Measurements from ENCODE around the gene TMUB2. TPM values are rescaled to one million over a fixed set of nuclear protein-coding genes. Genes with fewer than 3 reads are reported as not detected.

The TMUB2 gene
- total and polyA plus RNA-seq, 12 donors: 16.3 to 37.2 (median 20.1) TPM

DNA sequence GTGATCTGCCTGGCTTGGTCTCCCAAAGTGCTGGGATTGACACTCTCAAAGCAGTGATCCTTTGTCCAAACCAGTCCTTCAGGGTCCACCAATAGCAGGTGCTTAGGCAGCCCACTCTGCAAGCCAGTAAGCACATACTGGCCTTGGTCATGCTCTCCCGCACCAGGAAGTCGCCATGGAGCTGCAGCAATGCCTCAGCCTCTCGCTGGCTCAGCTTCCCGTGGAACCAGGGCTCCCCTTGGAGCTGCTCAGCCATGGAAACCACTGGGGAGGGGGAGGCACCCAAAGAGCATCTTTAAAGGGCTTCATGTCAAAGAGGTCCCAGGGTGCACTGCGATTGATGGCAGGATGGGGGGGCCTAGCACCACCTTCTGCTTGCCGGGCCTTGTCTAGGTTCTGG, 42.3 kb downstream of the TMUB2 start:
- Histone ChIP-seq H3K9me3 (no peaks in the 10 kb centered on the region), H3K4me1 (peaks cover 0 to 21% (median 2%) of the 10 kb centered on the region in 9 donors), H3K36me3 (no peaks in the 10 kb centered on the region), H3K27ac (no peak overlapping the region), H3K4me3 (no peak overlapping the region), H3K27me3 (no peaks in the 10 kb centered on the region)
- ATAC-seq: no peak
- TF ChIP-seq, protein P1, sequence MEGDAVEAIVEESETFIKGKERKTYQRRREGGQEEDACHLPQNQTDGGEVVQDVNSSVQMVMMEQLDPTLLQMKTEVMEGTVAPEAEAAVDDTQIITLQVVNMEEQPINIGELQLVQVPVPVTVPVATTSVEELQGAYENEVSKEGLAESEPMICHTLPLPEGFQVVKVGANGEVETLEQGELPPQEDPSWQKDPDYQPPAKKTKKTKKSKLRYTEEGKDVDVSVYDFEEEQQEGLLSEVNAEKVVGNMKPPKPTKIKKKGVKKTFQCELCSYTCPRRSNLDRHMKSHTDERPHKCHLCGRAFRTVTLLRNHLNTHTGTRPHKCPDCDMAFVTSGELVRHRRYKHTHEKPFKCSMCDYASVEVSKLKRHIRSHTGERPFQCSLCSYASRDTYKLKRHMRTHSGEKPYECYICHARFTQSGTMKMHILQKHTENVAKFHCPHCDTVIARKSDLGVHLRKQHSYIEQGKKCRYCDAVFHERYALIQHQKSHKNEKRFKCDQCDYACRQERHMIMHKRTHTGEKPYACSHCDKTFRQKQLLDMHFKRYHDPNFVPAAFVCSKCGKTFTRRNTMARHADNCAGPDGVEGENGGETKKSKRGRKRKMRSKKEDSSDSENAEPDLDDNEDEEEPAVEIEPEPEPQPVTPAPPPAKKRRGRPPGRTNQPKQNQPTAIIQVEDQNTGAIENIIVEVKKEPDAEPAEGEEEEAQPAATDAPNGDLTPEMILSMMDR (IDR thresholded peaks at IDR 0.05): no peak
- 89 to 92% methylated on average over 6 of the region's 6 CpGs for WGBS, 2 donors
- intact Hi-C loops (cut with DNase I): loop anchor here in 2 of 10 donors (5.0 to 10.0 kb wide), 2 partner anchors 46 to 78 kb away; partner anchors contain the start of gene RUNDC3A (in 1 of the 2)
- DNase-seq: no peak

DNA sequence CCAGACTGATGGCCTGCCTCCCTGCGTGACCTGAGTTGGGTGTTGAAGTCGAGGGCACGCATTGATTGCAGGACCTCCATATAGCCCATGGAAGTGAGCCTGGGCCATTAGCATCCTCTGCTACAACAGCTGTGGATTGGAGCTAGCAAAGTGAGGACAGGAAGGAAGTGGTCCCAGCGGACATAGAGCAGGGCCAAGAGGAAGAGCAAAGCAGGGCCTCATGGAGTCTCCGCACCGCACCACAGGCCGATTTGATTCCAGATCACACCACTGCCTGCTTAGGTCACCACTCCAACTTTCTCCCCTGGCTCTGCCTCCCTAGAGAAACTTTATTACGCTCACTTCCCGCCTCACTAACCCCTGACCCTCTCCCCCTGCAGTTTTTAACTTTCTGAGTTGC, 43.4 kb downstream of the TMUB2 start:
- H3K4me1 ChIP-seq: peaks cover 0 to 18% (median 6%) of the 10 kb centered on the region in 9 donors
- no peaks in the 10 kb centered on the region for H3K9me3 ChIP-seq
- no peak overlapping the region for H3K4me3 ChIP-seq
- TF ChIP-seq, protein P1 (IDR thresholded peaks at IDR 0.05): no peak
- no peaks in the 10 kb centered on the region for H3K36me3 ChIP-seq
- peak in 1 of 2 donors; percentile 38 for DNase-seq
- intact Hi-C loops (cut with DNase I): loop anchor here in 2 of 10 donors (5.0 kb wide), 1 partner anchor 47 kb away; no protein-coding TSS in a partner anchor
- H3K27ac ChIP-seq: peak overlapping the region in 3 of 10 donors; percentile 5 to 31 (median 9)
- H3K27me3 ChIP-seq: no peaks in the 10 kb centered on the region
- ATAC-seq: peak in 7 of 8 donors; percentile 21 to 76 (median 62)
- 49 to 52% methylated on average over 9 of the region's 9 CpGs for WGBS, 2 donors

DNA sequence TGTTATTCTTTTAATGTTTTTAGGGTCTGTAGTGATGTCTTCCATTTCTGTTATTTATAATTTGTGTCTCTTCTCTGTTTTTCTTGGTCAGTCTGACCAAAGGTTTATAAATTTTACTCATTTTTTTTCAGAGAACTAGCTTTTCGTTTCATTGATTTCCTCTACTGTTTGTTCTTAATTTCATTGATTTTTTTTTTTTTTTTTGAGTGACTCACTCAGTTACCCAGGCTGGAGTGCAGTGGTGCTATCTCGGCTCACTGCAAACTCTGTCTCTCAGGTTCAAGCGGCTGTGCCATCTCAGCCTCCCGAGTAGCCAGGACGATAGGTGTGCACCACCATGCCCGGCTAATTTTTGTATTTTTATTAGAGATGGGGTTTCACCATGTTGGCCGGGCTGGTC, 45.3 kb downstream of the TMUB2 start:
- Histone ChIP-seq H3K4me1 (peaks cover 0 to 24% (median 7%) of the 10 kb centered on the region in 9 donors), H3K36me3 (no peaks in the 10 kb centered on the region), H3K4me3 (no peak overlapping the region), H3K27ac (no peak overlapping the region), H3K27me3 (no peaks in the 10 kb centered on the region), H3K9me3 (no peaks in the 10 kb centered on the region)
- TF ChIP-seq, protein P1 (IDR thresholded peaks at IDR 0.05): no peak
- no peak for ATAC-seq
- intact Hi-C loops (cut with DNase I): loop anchor here in 2 of 10 donors (5.0 kb wide), 1 partner anchor 45 kb away; no protein-coding TSS in a partner anchor
- WGBS, 2 donors: 95 to 96% methylated on average over 7 of the region's 7 CpGs
- DNase-seq: no peak

DNA sequence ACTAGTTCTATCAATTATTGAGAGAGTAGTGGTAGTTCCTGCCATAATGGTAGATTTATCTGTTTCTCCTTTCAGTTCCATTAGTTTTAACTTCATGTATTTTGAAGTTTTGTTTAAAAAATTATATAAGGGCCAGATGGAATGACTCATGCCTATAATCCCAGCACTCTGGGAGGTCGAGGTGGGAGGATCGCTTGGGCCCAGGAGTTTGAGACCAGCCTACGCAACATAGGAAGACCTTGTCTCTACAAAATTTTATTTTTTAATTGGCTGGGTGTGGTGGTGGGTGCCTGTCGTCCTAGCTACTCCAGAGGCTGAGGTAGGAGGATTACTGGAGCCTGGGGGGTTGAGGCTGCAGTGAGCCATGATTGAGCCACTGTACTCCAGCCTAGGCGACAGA, 46.8 kb downstream of the TMUB2 start:
- Histone ChIP-seq H3K9me3 (no peaks in the 10 kb centered on the region), H3K27me3 (no peaks in the 10 kb centered on the region), H3K36me3 (no peaks in the 10 kb centered on the region), H3K4me1 (peaks cover 0 to 24% (median 7%) of the 10 kb centered on the region in 9 donors), H3K4me3 (no peak overlapping the region), H3K27ac (no peak overlapping the region)
- WGBS, 2 donors: 82 to 87% methylated on average over 5 of the region's 5 CpGs
- TF ChIP-seq, protein P1 (IDR thresholded peaks at IDR 0.05): no peak
- intact Hi-C loops (cut with DNase I): loop anchor here in 2 of 10 donors (5.0 kb wide), 1 partner anchor 44 kb away; no protein-coding TSS in a partner anchor
- ATAC-seq: no peak
- DNase-seq: no peak
